ENCODE data around the gene TBR1.

TBR1 gene

DNA sequence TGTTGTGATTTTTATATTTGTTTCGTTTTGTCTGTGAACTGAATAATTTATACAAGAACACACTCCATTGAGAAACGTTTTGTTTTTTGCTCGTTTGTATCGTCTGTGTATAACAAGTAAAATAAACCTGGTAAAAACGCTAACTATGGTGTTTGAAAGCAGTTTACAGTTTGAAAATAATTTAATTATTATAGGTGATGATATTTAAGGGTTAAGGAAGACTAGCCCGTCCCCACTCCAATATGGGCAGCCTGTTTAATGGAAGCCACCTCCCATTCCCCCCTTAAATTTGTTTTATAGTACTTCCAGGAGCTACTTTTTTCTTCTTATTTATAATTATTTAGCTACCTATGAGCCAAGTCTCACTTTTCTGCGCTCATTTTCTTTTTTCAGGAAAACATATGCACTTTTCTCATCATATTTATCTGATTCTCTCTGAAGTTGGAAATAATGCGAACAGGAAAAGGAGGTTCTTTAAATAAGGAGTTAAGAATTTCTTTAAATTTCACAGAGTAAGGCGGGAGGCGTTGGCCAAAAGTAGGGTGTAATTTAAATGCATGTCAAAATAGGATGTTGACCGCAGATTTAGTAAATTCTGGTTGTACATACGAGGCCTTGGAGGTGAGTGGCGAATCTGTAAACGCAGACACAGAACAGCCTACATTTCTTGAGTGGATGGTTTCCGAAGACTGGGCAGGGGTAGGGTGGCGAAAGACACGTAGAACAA is 9.8 kb downstream of the TBR1 start:
- H4K91ac ChIP-seq (ENCODE audit: low read depth, low read length, poor library complexity): no peak overlapping the region
- H2BK5ac ChIP-seq (ENCODE audit: low read length): no peak overlapping the region
- H3K14ac ChIP-seq (ENCODE audit: low read length): no peak overlapping the region
- no peak overlapping the region for H2AFZ ChIP-seq (ENCODE audit: low read length)
- H3K36me3 ChIP-seq (replicated peaks in 1 of 2; ENCODE audit: control insufficient read depth in 2 of 2, insufficient read depth in 2 of 2, low read length in 2 of 2): no peaks in the 10 kb centered on the region
- no peak overlapping the region for H2BK12ac ChIP-seq (ENCODE audit: low read length)
- no peak overlapping the region for H3K4ac ChIP-seq (ENCODE audit: low read length)
- H3K4me3 ChIP-seq (ENCODE audit: low read length in 2 of 2): no peak overlapping the region
- no peak overlapping the region for H3K23ac ChIP-seq (ENCODE audit: low read depth, low read length, poor library complexity)
- no peak overlapping the region for H4K8ac ChIP-seq (ENCODE audit: low read depth, low read length)
- peaks cover 33 to 100% (median 78%) of the 10 kb centered on the region in 3 experiments for H3K27me3 ChIP-seq (ENCODE audit: control insufficient read depth in 3 of 3, insufficient read depth in 3 of 3, low read depth in 1 of 3, low read length in 3 of 3)
- H3K9ac ChIP-seq (ENCODE audit: low read depth, low read length, poor library complexity): no peak overlapping the region
- H2BK15ac ChIP-seq (ENCODE audit: low read length): no peak overlapping the region
- H2BK120ac ChIP-seq (ENCODE audit: low read depth, low read length): no peak overlapping the region
- peaks cover 0 to 14% of the 10 kb centered on the region in 2 donors for H3K9me3 ChIP-seq (replicated peaks in 1 of 2; ENCODE audit: control insufficient read depth in 2 of 2, insufficient read depth in 1 of 2, low read depth in 1 of 2, low read length in 2 of 2)
- no peak overlapping the region for H3K4me2 ChIP-seq (ENCODE audit: insufficient read depth, low read length, poor library complexity, severe bottlenecking)
- DNase-seq (ENCODE audit: low spot score): no peak
- WGBS, 2 donors (ENCODE audit: extremely low coverage in 2 of 2, insufficient read length in 2 of 2, insufficient replicate concordance in 1 of 2): no CpG with 5 or more reads among the region's 17 CpGs
- H3K4me1 ChIP-seq (ENCODE audit: control insufficient read depth in 2 of 2, insufficient read depth in 1 of 2, low read depth in 1 of 2, low read length in 2 of 2): peaks cover 0 to 3% of the 10 kb centered on the region in 2 donors
- H3K18ac ChIP-seq (ENCODE audit: low read length): no peak overlapping the region
- H3K27ac ChIP-seq (replicated peaks; ENCODE audit: low read length): no peak overlapping the region
- no peaks in the 10 kb centered on the region for H3K79me1 ChIP-seq (ENCODE audit: low read depth, low read length)
- no peak overlapping the region for H2AK5ac ChIP-seq (ENCODE audit: low read depth, low read length)

DNA sequence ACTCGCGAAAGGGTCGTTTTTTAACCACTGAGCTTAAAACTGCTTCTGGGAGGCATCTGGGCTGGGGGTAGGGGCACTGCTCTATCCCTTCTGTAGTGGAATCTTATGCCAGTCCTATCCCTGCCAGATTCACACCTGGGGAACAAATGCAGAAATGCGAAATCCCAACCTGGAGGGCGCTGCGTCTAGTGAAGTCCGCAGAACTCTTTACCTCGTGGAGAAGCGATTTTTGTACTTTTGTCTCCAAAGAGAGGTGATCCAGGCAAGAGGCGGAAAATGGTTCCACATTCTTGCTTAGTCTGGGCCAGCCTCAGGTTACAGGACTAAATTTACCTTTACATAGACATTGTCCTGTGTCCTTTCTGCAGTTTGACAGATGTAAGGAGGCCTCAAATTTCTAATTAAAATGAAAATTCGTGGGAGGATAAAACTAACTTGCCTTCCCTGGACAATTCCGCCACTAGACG is 10.4 kb downstream of the TBR1 start:
- no peak for DNase-seq (ENCODE audit: low spot score)
- H4K91ac ChIP-seq (ENCODE audit: low read depth, low read length, poor library complexity): no peak overlapping the region
- no CpG with 5 or more reads among the region's 13 CpGs for WGBS, 2 donors (ENCODE audit: extremely low coverage in 2 of 2, insufficient read length in 2 of 2, insufficient replicate concordance in 1 of 2)
- H3K9ac ChIP-seq (ENCODE audit: low read depth, low read length, poor library complexity): no peak overlapping the region
- H2BK15ac ChIP-seq (ENCODE audit: low read length): no peak overlapping the region
- peaks cover 0 to 14% of the 10 kb centered on the region in 2 donors for H3K9me3 ChIP-seq (replicated peaks in 1 of 2; ENCODE audit: control insufficient read depth in 2 of 2, insufficient read depth in 1 of 2, low read depth in 1 of 2, low read length in 2 of 2)
- H3K79me1 ChIP-seq (ENCODE audit: low read depth, low read length): no peaks in the 10 kb centered on the region
- H2AFZ ChIP-seq (ENCODE audit: low read length): peak overlapping the region; percentile 62
- H3K4me1 ChIP-seq (ENCODE audit: control insufficient read depth in 2 of 2, insufficient read depth in 1 of 2, low read depth in 1 of 2, low read length in 2 of 2): peaks cover 0 to 3% of the 10 kb centered on the region in 2 donors
- peaks cover 32 to 100% (median 72%) of the 10 kb centered on the region in 3 experiments for H3K27me3 ChIP-seq (ENCODE audit: control insufficient read depth in 3 of 3, insufficient read depth in 3 of 3, low read depth in 1 of 3, low read length in 3 of 3)
- no peak overlapping the region for H3K27ac ChIP-seq (replicated peaks; ENCODE audit: low read length)
- H3K36me3 ChIP-seq (replicated peaks in 1 of 2; ENCODE audit: control insufficient read depth in 2 of 2, insufficient read depth in 2 of 2, low read length in 2 of 2): no peaks in the 10 kb centered on the region
- no peak overlapping the region for H3K23ac ChIP-seq (ENCODE audit: low read depth, low read length, poor library complexity)
- H3K4me2 ChIP-seq (ENCODE audit: insufficient read depth, low read length, poor library complexity, severe bottlenecking): peak overlapping the region; percentile 47
- no peak overlapping the region for H3K18ac ChIP-seq (ENCODE audit: low read length)
- H2BK120ac ChIP-seq (ENCODE audit: low read depth, low read length): no peak overlapping the region
- no peak overlapping the region for H3K4ac ChIP-seq (ENCODE audit: low read length)
- H2BK5ac ChIP-seq (ENCODE audit: low read length): no peak overlapping the region
- no peak overlapping the region for H3K4me3 ChIP-seq (ENCODE audit: low read length in 2 of 2)
- no peak overlapping the region for H3K14ac ChIP-seq (ENCODE audit: low read length)
- no peak overlapping the region for H2BK12ac ChIP-seq (ENCODE audit: low read length)
- H2AK5ac ChIP-seq (ENCODE audit: low read depth, low read length): no peak overlapping the region
- H4K8ac ChIP-seq (ENCODE audit: low read depth, low read length): no peak overlapping the region

DNA sequence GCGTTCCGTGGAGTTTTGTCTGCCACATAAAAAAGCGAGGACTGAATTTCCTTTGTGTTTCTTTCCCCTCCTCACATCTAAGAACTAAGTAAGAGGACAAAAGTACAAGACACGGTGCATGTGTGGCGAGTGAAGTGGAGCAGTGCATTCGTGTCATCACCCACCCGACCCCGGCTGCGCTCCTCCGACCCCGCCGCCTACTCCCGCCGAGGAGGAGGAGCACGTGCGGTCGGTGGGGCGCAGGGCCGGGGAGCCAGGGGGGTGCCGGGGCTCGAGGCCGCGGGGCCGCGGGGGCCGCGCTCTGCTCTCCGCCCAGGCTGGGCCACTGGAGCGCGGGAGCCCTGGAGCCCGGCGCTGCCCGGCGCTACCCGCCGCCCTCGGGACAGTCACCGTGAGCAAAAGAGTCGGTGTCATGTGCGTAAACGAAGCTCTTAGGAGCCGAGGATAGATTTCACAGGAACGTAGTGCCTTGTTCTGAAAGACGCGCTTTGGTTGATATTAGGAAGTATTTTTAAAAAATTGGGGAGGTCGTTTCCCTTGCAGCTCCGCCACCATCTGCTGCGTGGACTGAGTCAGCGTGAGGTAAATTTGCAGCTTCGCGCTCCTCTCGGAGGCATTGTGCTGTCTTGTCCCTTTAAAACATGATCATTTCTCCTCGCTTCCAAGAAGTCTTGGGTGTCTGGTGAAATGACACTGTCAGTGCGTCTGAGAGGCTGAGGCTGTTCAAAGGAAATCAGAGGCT is 11.0 kb downstream of the TBR1 start:
- Histone ChIP-seq H3K23ac (ENCODE audit: low read depth, low read length, poor library complexity) (no peak overlapping the region), H2BK5ac (ENCODE audit: low read length) (no peak overlapping the region), H4K8ac (ENCODE audit: low read depth, low read length) (no peak overlapping the region), H3K79me1 (ENCODE audit: low read depth, low read length) (no peaks in the 10 kb centered on the region), H2AFZ (ENCODE audit: low read length) (peak overlapping the region; percentile 62), H3K9me3 (replicated peaks in 1 of 2; ENCODE audit: control insufficient read depth in 2 of 2, insufficient read depth in 1 of 2, low read depth in 1 of 2, low read length in 2 of 2) (peaks cover 0 to 14% of the 10 kb centered on the region in 2 donors), H2BK120ac (ENCODE audit: low read depth, low read length) (no peak overlapping the region), H3K4me1 (ENCODE audit: control insufficient read depth in 2 of 2, insufficient read depth in 1 of 2, low read depth in 1 of 2, low read length in 2 of 2) (peaks cover 0 to 3% of the 10 kb centered on the region in 2 donors), H2AK5ac (ENCODE audit: low read depth, low read length) (no peak overlapping the region), H3K27me3 (ENCODE audit: control insufficient read depth in 3 of 3, insufficient read depth in 3 of 3, low read depth in 1 of 3, low read length in 3 of 3) (peaks cover 30 to 100% (median 66%) of the 10 kb centered on the region in 3 experiments), H3K18ac (ENCODE audit: low read length) (peak overlapping the region; percentile 20), H3K14ac (ENCODE audit: low read length) (no peak overlapping the region), H2BK15ac (ENCODE audit: low read length) (no peak overlapping the region), H3K27ac (replicated peaks; ENCODE audit: low read length) (no peak overlapping the region), H3K9ac (ENCODE audit: low read depth, low read length, poor library complexity) (no peak overlapping the region), H4K91ac (ENCODE audit: low read depth, low read length, poor library complexity) (no peak overlapping the region), H3K4me2 (ENCODE audit: insufficient read depth, low read length, poor library complexity, severe bottlenecking) (peak overlapping the region; percentile 47), H3K36me3 (replicated peaks in 1 of 2; ENCODE audit: control insufficient read depth in 2 of 2, insufficient read depth in 2 of 2, low read length in 2 of 2) (no peaks in the 10 kb centered on the region), H2BK12ac (ENCODE audit: low read length) (no peak overlapping the region), H3K4me3 (ENCODE audit: low read length in 2 of 2) (no peak overlapping the region), H3K4ac (ENCODE audit: low read length) (no peak overlapping the region)
- DNase-seq (ENCODE audit: low spot score): peak; percentile 27
- WGBS, 2 donors (ENCODE audit: extremely low coverage in 2 of 2, insufficient read length in 2 of 2, insufficient replicate concordance in 1 of 2): no CpG with 5 or more reads among the region's 54 CpGs
